ENCODE measurements around the gene DLST. TPM values are rescaled to one million over a fixed set of nuclear protein-coding genes. Genes with fewer than 3 reads are reported as not detected.
A peak's percentile ranks its signal among the peaks of the same experiment; 100 is the strongest.

The DLST gene
- polyA plus RNA-seq, 3 donors: 6.7 to 76.5 (median 7.3) TPM

GRCh38 chr14:74898083-74898482 is 16.4 kb downstream of the DLST start:
- Histone ChIP-seq H3K9me3 (replicated peaks in 1 of 2; ENCODE audit: control insufficient read depth in 1 of 2, insufficient read depth in 1 of 2, low read length in 2 of 2) (no peaks in the 10 kb centered on the region), H3K27me3 (ENCODE audit: control insufficient read depth in 2 of 2, insufficient read depth in 2 of 2, low read length in 2 of 2) (no peaks in the 10 kb centered on the region), H3K4me1 (ENCODE audit: control insufficient read depth in 1 of 2, insufficient read depth in 2 of 2, low read length in 2 of 2) (peaks cover 14% of the 10 kb centered on the region in 2 donors), H3K79me2 (ENCODE audit: insufficient read depth, low read length) (peaks cover 8% of the 10 kb centered on the region), H4K20me1 (ENCODE audit: insufficient read depth, low read length) (peaks cover 31% of the 10 kb centered on the region), H3K27ac (ENCODE audit: low read depth in 1 of 2, low read length in 2 of 2) (no peak overlapping the region), H3K4me3 (replicated peaks in 1 of 3; ENCODE audit: low read depth in 2 of 3, low read length in 3 of 3) (no peak overlapping the region), H3K9ac (ENCODE audit: insufficient read depth, low read length, poor library complexity, severe bottlenecking) (no peak overlapping the region), H3K36me3 (replicated peaks in 1 of 2; ENCODE audit: control insufficient read depth in 1 of 2, insufficient read depth in 2 of 2, low read length in 2 of 2) (peaks cover 96 to 99% of the 10 kb centered on the region in 2 donors), H3K4me2 (replicated peaks; ENCODE audit: extremely low read depth, low read length, poor library complexity, severe bottlenecking) (no peak overlapping the region), H2AFZ (ENCODE audit: insufficient read depth, low read depth, low read length, poor library complexity, severe bottlenecking) (no peak overlapping the region)
- Mint-ChIP-seq H3K4me3 (no peak overlapping the region), H3K4me1 (peaks cover 13% of the 10 kb centered on the region), H3K27me3 (ENCODE audit: low read depth in 3 of 3) (peaks cover 0 to 3% (median 1%) of the 10 kb centered on the region in 3 donors), H3K36me3 (peaks cover 94 to 99% of the 10 kb centered on the region in 2 donors), H3K27ac (no peak overlapping the region), H3K9me3 (no peaks in the 10 kb centered on the region)
- WGBS (ENCODE audit: insufficient coverage): no CpG with 5 or more reads among the region's 2 CpGs
- intact Hi-C loops (cut with micrococcal nuclease): no loop called here
- DNase-seq: no peak
- TF ChIP-seq CTCF (IDR thresholded peaks at IDR 0.05): no peak

DNA sequence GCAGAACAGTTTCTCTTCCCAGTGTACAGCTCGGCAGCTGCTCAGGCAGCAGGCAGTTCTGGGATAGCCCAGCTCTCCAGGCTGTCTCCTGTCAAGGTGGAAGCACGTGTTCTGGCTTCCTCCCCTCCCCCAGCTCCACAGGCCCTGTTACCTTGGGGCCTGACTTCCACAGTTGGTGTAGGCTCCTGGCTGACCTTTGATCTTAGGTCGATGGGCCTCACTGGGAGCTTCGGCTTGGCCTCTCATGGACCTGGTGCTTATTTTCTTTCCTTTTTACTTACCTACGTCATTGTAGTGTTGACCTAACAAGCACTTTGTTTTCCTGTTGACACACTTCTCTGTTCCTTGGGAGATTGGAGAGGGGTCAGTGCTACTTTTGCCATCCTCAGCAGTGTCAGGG is 17.0 kb downstream of the DLST start:
- Histone ChIP-seq H3K27me3 (ENCODE audit: control insufficient read depth in 2 of 2, insufficient read depth in 2 of 2, low read length in 2 of 2) (no peaks in the 10 kb centered on the region), H3K4me3 (replicated peaks in 1 of 3; ENCODE audit: low read depth in 2 of 3, low read length in 3 of 3) (no peak overlapping the region), H3K36me3 (replicated peaks in 1 of 2; ENCODE audit: control insufficient read depth in 1 of 2, insufficient read depth in 2 of 2, low read length in 2 of 2) (peaks cover 95 to 98% of the 10 kb centered on the region in 2 donors), H3K4me2 (replicated peaks; ENCODE audit: extremely low read depth, low read length, poor library complexity, severe bottlenecking) (no peak overlapping the region), H3K4me1 (ENCODE audit: control insufficient read depth in 1 of 2, insufficient read depth in 2 of 2, low read length in 2 of 2) (peaks cover 8% of the 10 kb centered on the region in 2 donors), H3K27ac (ENCODE audit: low read depth in 1 of 2, low read length in 2 of 2) (no peak overlapping the region), H4K20me1 (ENCODE audit: insufficient read depth, low read length) (peaks cover 25% of the 10 kb centered on the region), H3K79me2 (ENCODE audit: insufficient read depth, low read length) (peaks cover 8% of the 10 kb centered on the region), H3K9ac (ENCODE audit: insufficient read depth, low read length, poor library complexity, severe bottlenecking) (no peak overlapping the region), H3K9me3 (replicated peaks in 1 of 2; ENCODE audit: control insufficient read depth in 1 of 2, insufficient read depth in 1 of 2, low read length in 2 of 2) (no peaks in the 10 kb centered on the region), H2AFZ (ENCODE audit: insufficient read depth, low read depth, low read length, poor library complexity, severe bottlenecking) (no peak overlapping the region)
- TF ChIP-seq CTCF (IDR thresholded peaks at IDR 0.05): no peak
- WGBS (ENCODE audit: insufficient coverage): 100% methylated on average over 3 of the region's 5 CpGs
- Mint-ChIP-seq H3K27ac (peak overlapping the region in 2 of 7 donors; percentile 46 to 51), H3K4me3 (no peak overlapping the region), H3K27me3 (ENCODE audit: low read depth in 3 of 3) (peaks cover 0 to 1% (median 0%) of the 10 kb centered on the region in 3 donors), H3K36me3 (peaks cover 94 to 98% of the 10 kb centered on the region in 2 donors), H3K4me1 (peaks cover 7% of the 10 kb centered on the region), H3K9me3 (no peaks in the 10 kb centered on the region)
- no peak for DNase-seq
- intact Hi-C loops (cut with micrococcal nuclease): no loop called here
